IMR-90 (cell line): ENCODE results near the gene LLGL1. TPM values are rescaled to one million over a fixed set of nuclear protein-coding genes. Genes with fewer than 3 reads are reported as not detected.

Experiments used
- ATAC-seq: fragments of 200-7000 bp; cut with Tn5 transposase; 2 replicates; pipeline ENCODE4 v1.9.1; 2020; ENCODE audit warnings: low read depth, mild to moderate bottlenecking, moderate library complexity
- BruUV-seq: library from RNA; stranded (reverse); fragments of 400-500 nt; replicated peaks from 2 replicates; lab custom pipeline; 2021; lab: Mats Ljungman, UMichigan
- CTCF ChIA-PET: fragments of 300-600 bp; formaldehyde crosslinking; extraction: SDS; loops from one replicate; lab custom pipeline; 2021; ENCODE audit warnings: antibody characterized with exemption; lab: Yijun Ruan, JAX
- POLR2A ChIA-PET: fragments of 300-600 bp; sonication (Branson Sonifier 250); formaldehyde crosslinking; loops from one replicate; lab custom pipeline; 2022; ENCODE audit warnings: antibody characterized with exemption; ENCODE audit not compliant: unreplicated experiment; lab: Charles Lee
- DNase-seq: peaks from one replicate; pipeline ENCODE4 v3.0.0; 2013
- H2AFZ ChIP-seq: replicated peaks from 2 replicates; pipeline ENCODE3; 2013; ENCODE audit warnings: low read length, mild to moderate bottlenecking; ENCODE audit not compliant: poor library complexity
- H2AK5ac ChIP-seq: 2 replicates; pipeline ENCODE4 v1.6.1; 2013; ENCODE audit warnings: low read depth, low read length, inconsistent platforms
- H2AK9ac ChIP-seq: replicated peaks from 2 replicates; pipeline ENCODE3; 2013; ENCODE audit warnings: mild to moderate bottlenecking, low read depth, low read length, moderate library complexity; ENCODE audit not compliant: poor library complexity
- H2BK120ac ChIP-seq: 2 replicates; pipeline ENCODE4 v1.6.1; 2013; ENCODE audit warnings: low read depth, low read length, inconsistent platforms
- H2BK15ac ChIP-seq: 3 replicates; pipeline ENCODE4 v1.6.1; 2013; ENCODE audit warnings: low read depth, low read length, inconsistent platforms
- H2BK20ac ChIP-seq: 2 replicates; pipeline ENCODE4 v1.6.1; 2013; ENCODE audit warnings: low read depth, mild to moderate bottlenecking, inconsistent platforms, low read length, moderate library complexity
- H2BK5ac ChIP-seq: 2 replicates; pipeline ENCODE4 v1.6.1; 2013; ENCODE audit warnings: mild to moderate bottlenecking, low read depth, low read length, inconsistent platforms; ENCODE audit not compliant: poor library complexity, severe bottlenecking
- H3K14ac ChIP-seq: replicated peaks from 2 replicates; pipeline ENCODE4 v1.6.1; 2013; ENCODE audit warnings: low read depth, low read length, inconsistent platforms
- H3K18ac ChIP-seq: 2 replicates; pipeline ENCODE4 v1.6.1; 2013; ENCODE audit warnings: low read depth, low read length, control low read depth
- H3K23ac ChIP-seq: 2 replicates; pipeline ENCODE4 v1.6.1; 2013; ENCODE audit warnings: low read depth, low read length, inconsistent platforms
- H3K27ac ChIP-seq: 2 replicates; pipeline ENCODE4 v1.5.1; 2013; ENCODE audit warnings: mild to moderate bottlenecking, control low read depth, low read length; ENCODE audit not compliant: insufficient read depth
- H3K27me3 ChIP-seq: 2 replicates; pipeline ENCODE4 v1.6.1; 2013; ENCODE audit warnings: low read length; ENCODE audit not compliant: control insufficient read depth, insufficient read depth
- H3K36me3 ChIP-seq: 2 replicates; pipeline ENCODE4 v1.6.1; 2013; ENCODE audit warnings: low read length, mixed read lengths; ENCODE audit not compliant: control insufficient read depth, insufficient read depth
- H3K4ac ChIP-seq: 2 replicates; pipeline ENCODE4 v1.6.1; 2013; ENCODE audit warnings: low read depth, low read length, inconsistent platforms
- H3K4me1 ChIP-seq: 2 replicates; pipeline ENCODE4 v1.6.1; 2013; ENCODE audit warnings: low read length, mixed read lengths; ENCODE audit not compliant: control insufficient read depth, insufficient read depth
- H3K4me2 ChIP-seq: 2 replicates; pipeline ENCODE4 v1.6.1; 2013; ENCODE audit warnings: low read depth, mild to moderate bottlenecking, control low read depth, low read length, moderate library complexity
- H3K4me3 ChIP-seq: 2 replicates; pipeline ENCODE4 v1.5.1; 2013; ENCODE audit warnings: low read depth, mild to moderate bottlenecking, control low read depth, low read length, moderate library complexity; ENCODE audit not compliant: insufficient read depth
- H3K56ac ChIP-seq: 2 replicates; pipeline ENCODE4 v1.6.1; 2013; ENCODE audit warnings: low read length, inconsistent platforms; ENCODE audit not compliant: insufficient read depth; ENCODE audit errors: extremely low read depth
- H3K79me1 ChIP-seq, 2 experiments: 2 replicates each; pipeline ENCODE4 v1.6.1; 2013; ENCODE audit warnings: low read length in 2 of 2, inconsistent platforms in 1 of 2, low read depth in 1 of 2
- H3K9ac ChIP-seq: 2 replicates; pipeline ENCODE4 v1.6.1; 2013; ENCODE audit warnings: low read depth, low read length, control low read depth
- H3K9me1 ChIP-seq: 2 replicates; pipeline ENCODE4 v1.6.1; 2013; ENCODE audit warnings: low read length, inconsistent platforms; ENCODE audit not compliant: insufficient read depth
- H3K9me3 ChIP-seq: 2 replicates; pipeline ENCODE4 v1.6.1; 2013; ENCODE audit warnings: low read length; ENCODE audit not compliant: control insufficient read depth, insufficient read depth
- H4K20me1 ChIP-seq: 2 replicates; pipeline ENCODE4 v1.6.1; 2013; ENCODE audit warnings: low read length, inconsistent platforms; ENCODE audit not compliant: insufficient read depth
- H4K5ac ChIP-seq: 2 replicates; pipeline ENCODE4 v1.6.1; 2013; ENCODE audit warnings: mild to moderate bottlenecking, low read depth, low read length, control low read depth
- H4K8ac ChIP-seq, 2 experiments: 2 replicates each; pipeline ENCODE4 v1.6.1; 2013; ENCODE audit warnings: low read depth in 2 of 2, low read length in 2 of 2, control low read depth in 1 of 2, inconsistent platforms in 1 of 2
- H4K91ac ChIP-seq: 2 replicates; pipeline ENCODE4 v1.6.1; 2013; ENCODE audit warnings: low read depth, low read length, inconsistent platforms; ENCODE audit not compliant: insufficient read depth
- BHLHE40 ChIP-seq: fragments of 150-350 bp; IDR thresholded peaks from 2 replicates; pipeline ENCODE4 v1.6.1; 2016; ENCODE audit warnings: mild to moderate bottlenecking, low read depth, low read length
- CHD1 ChIP-seq: IDR thresholded peaks from 2 replicates; pipeline ENCODE4 v1.6.1; 2012; ENCODE audit warnings: low read depth, low read length, improper control_type of control experiment
- MXI1 ChIP-seq: IDR thresholded peaks from 2 replicates; pipeline ENCODE4 v1.6.1; 2012; ENCODE audit warnings: low read depth, mild to moderate bottlenecking, low read length, moderate library complexity, borderline replicate concordance
- POLR2A ChIP-seq: IDR thresholded peaks from 2 replicates; pipeline ENCODE4 v1.6.1; 2012; ENCODE audit warnings: mild to moderate bottlenecking, low read depth, low read length
- RFX5 ChIP-seq: IDR thresholded peaks from 2 replicates; pipeline ENCODE4 v1.8.0; 2012; ENCODE audit warnings: low read depth, mild to moderate bottlenecking, low read length, moderate library complexity
- WGBS, 2 experiments: methylation state at CpG; one replicate each; pipeline versions ENCODE4 v1.1.5 to v1.1.7; 2013; ENCODE audit warnings: missing lambda C conversion rate in 2 of 2; ENCODE audit not compliant: insufficient read length in 1 of 2; ENCODE audit errors: extremely low coverage in 2 of 2; 5-methylcytosine and 5-hydroxymethylcytosine counted together
- dilution Hi-C: fragments of 300-500 bp; cut with HindIII; formaldehyde crosslinking; loops from one replicate; pipeline ENCODE4 v1.14.3; 2018; ENCODE audit warnings: low sequenced_read_pairs; ENCODE audit not compliant: unreplicated experiment
- in situ Hi-C: fragments of 300-500 bp; cut with MboI; formaldehyde crosslinking; loops from 3 replicates; pipeline ENCODE4 v1.14.3; 2019; ENCODE audit warnings: low sequenced_read_pairs, inconsistent platforms, mixed read lengths
- intact Hi-C: fragments of 100-400 bp; cut with micrococcal nuclease; formaldehyde crosslinking; loops from 2 replicates; pipeline ENCODE4 v1.10.0; 2022
- polyA plus RNA-seq, 3 experiments: library from polyadenylated mRNA; depleted of rRNA; stranded (reverse); fragments of >200 nt; gene quantifications; 2 replicates each; pipeline ENCODE4 v1.2.3, GENCODE V29; 2012; ENCODE audit warnings: low replicate concordance in 1 of 3
- total RNA-seq: library from RNA; depleted of rRNA; stranded (reverse); fragments of >200 nt; gene quantifications from 2 replicates; pipeline ENCODE4 v1.2.3, GENCODE V29; 2012

Gene LLGL1
- total and polyA plus RNA-seq, 2 of the 4 experiments (the other 2 are of a cell fraction), result 40.1 to 52.9 TPM

DNA sequence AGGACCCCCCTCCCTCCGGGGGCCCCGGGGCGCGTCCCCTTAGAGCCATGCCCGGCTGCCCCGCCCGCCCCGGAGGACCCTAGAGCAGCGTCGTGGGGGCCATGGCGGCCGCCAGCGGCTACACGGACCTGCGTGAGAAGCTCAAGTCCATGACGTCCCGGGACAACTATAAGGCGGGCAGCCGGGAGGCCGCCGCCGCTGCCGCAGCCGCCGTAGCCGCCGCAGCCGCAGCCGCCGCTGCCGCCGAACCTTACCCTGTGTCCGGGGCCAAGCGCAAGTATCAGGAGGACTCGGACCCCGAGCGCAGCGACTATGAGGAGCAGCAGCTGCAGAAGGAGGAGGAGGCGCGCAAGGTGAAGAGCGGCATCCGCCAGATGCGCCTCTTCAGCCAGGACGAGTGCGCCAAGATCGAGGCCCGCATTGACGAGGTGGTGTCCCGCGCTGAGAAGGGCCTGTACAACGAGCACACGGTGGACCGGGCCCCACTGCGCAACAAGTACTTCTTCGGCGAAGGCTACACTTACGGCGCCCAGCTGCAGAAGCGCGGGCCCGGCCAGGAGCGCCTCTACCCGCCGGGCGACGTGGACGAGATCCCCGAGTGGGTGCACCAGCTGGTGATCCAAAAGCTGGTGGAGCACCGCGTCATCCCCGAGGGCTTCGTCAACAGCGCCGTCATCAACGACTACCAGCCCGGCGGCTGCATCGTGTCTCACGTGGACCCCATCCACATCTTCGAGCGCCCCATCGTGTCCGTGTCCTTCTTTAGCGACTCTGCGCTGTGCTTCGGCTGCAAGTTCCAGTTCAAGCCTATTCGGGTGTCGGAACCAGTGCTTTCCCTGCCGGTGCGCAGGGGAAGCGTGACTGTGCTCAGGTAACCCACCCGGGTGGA, 41.0 kb upstream of the LLGL1 start:
- Histone ChIP-seq H2BK5ac (peak overlapping the region; percentile 65), H3K4me3 (peak overlapping the region; percentile 51), H3K14ac (peak overlapping the region; percentile 78), H3K9me3 (no peaks in the 10 kb centered on the region), H4K20me1 (peaks cover 51% of the 10 kb centered on the region), H2AK9ac (peak overlapping the region; percentile 94), H4K5ac (peak overlapping the region; percentile 19; the same call in 1 of the 2 replicates), H2BK20ac (no peak overlapping the region), H2AK5ac (peak overlapping the region; percentile 59), H3K36me3 (peaks cover 17% of the 10 kb centered on the region), H3K27me3 (no peaks in the 10 kb centered on the region), H3K4me1 (peaks cover 27% of the 10 kb centered on the region), H2BK120ac (no peak overlapping the region), H2BK15ac (no peak overlapping the region), H3K56ac (peak overlapping the region; percentile 14; the same call in 1 of the 2 replicates), H3K9ac (peak overlapping the region; percentile 92), H3K27ac (peak overlapping the region; percentile 75), H3K18ac (no peak overlapping the region; the same call in 1 of the 2 replicates), H3K4me2 (peak overlapping the region; percentile 89), H4K8ac (peak overlapping the region in 1 of 2 experiments; percentile 79; a peak in 2 of 4 replicates), H3K23ac (peak overlapping the region; percentile 79), H3K9me1 (peaks cover 32% of the 10 kb centered on the region), H3K79me1 (peaks cover 7 to 53% of the 10 kb centered on the region in 2 experiments; a peak in 3 of 4 replicates), H3K4ac (peak overlapping the region; percentile 70), H4K91ac (peak overlapping the region; percentile 5; the same call in 1 of the 2 replicates), H2AFZ (peak overlapping the region; percentile 97)
- 1% methylated on average over 80 of the region's 92 CpGs; no CpG with 5 or more reads in 1 of the 2 experiments for WGBS, 2 experiments
- BruUV-seq, result TSS peak; percentile 81
- TF ChIP-seq POLR2A (peak; percentile 54), RFX5 (no peak), BHLHE40 (peak; percentile 20; the same call in 1 of the 2 replicates), MXI1 (peak; percentile 70; the same call in 1 of the 2 replicates), CHD1 (peak; percentile 92; the same call in 1 of the 2 replicates)
- CTCF ChIA-PET, result interaction anchor here (1.8 kb wide), 1 partner anchor 8 kb away, joined by 4 read pairs; no protein-coding TSS in a partner anchor
- POLR2A ChIA-PET, result interaction anchor here (0.6 to 1.1 kb wide), 2 partner anchors 21 to 40 kb away, joined by 3 to 12 read pairs; no protein-coding TSS in a partner anchor
- intact Hi-C loops, result loop anchor here (5.0 kb wide), 1 partner anchor 87 kb away; no protein-coding TSS in a partner anchor
- in situ Hi-C loops, result no loop called here
- ATAC-seq, result peak; percentile 4
- peak; percentile 55 for DNase-seq
- dilution Hi-C loops, result no loop called here
